H9 (cell line): ENCODE results near the gene PRSS38. TPM values are rescaled to one million over a fixed set of nuclear protein-coding genes. Genes with fewer than 3 reads are reported as not detected.

Source experiments
- DNase-seq: peaks from one replicate; pipeline ENCODE4 v3.0.0-alpha.2; 2017
- H2AFZ ChIP-seq: one replicate; pipeline ENCODE4 v1.6.1; 2013; ENCODE audit warnings: mild to moderate bottlenecking, low read length, control low read depth, moderate library complexity
- H2AK5ac ChIP-seq: 2 replicates; pipeline ENCODE4 v1.6.1; 2013; ENCODE audit warnings: low read length, control low read depth, mixed read lengths; ENCODE audit not compliant: insufficient read length
- H2BK120ac ChIP-seq: one replicate; pipeline ENCODE4 v1.6.1; 2013; ENCODE audit warnings: low read depth, mild to moderate bottlenecking, low read length, control low read depth, inconsistent platforms; ENCODE audit not compliant: poor library complexity, severe bottlenecking
- H2BK12ac ChIP-seq: 2 replicates; pipeline ENCODE4 v1.6.1; 2013; ENCODE audit warnings: low read length, control low read depth, mixed read lengths, low read depth; ENCODE audit not compliant: insufficient read length
- H2BK15ac ChIP-seq: 2 replicates; pipeline ENCODE4 v1.6.1; 2013; ENCODE audit warnings: low read depth, low read length, control low read depth
- H2BK20ac ChIP-seq: one replicate; pipeline ENCODE4 v1.6.1; 2013; ENCODE audit warnings: low read depth, mild to moderate bottlenecking, low read length, control low read depth, inconsistent platforms; ENCODE audit not compliant: poor library complexity, severe bottlenecking
- H2BK5ac ChIP-seq: 2 replicates; pipeline ENCODE4 v1.6.1; 2013; ENCODE audit warnings: low read length, control low read depth, mixed read lengths; ENCODE audit not compliant: insufficient read length
- H3K14ac ChIP-seq: 2 replicates; pipeline ENCODE4 v1.6.1; 2013; ENCODE audit warnings: low read length, control low read depth; ENCODE audit not compliant: insufficient read depth
- H3K18ac ChIP-seq: 2 replicates; pipeline ENCODE4 v1.6.1; 2013; ENCODE audit warnings: low read depth, mild to moderate bottlenecking, mixed read lengths, low read length, control low read depth; ENCODE audit not compliant: insufficient read length
- H3K23ac ChIP-seq: 2 replicates; pipeline ENCODE4 v1.6.1; 2013; ENCODE audit warnings: low read length, control low read depth, mixed read lengths, low read depth; ENCODE audit not compliant: insufficient read length
- H3K23me2 ChIP-seq: 2 replicates; pipeline ENCODE4 v1.6.1; 2013; ENCODE audit warnings: low read depth, mild to moderate bottlenecking, mixed read lengths, low read length, control low read depth; ENCODE audit not compliant: insufficient read length, poor library complexity, severe bottlenecking
- H3K27ac ChIP-seq: 2 replicates; pipeline ENCODE4 v1.5.1; 2013; ENCODE audit warnings: low read length, control low read depth, mixed read lengths, low read depth; ENCODE audit not compliant: insufficient read length
- H3K27me3 ChIP-seq: 2 replicates; pipeline ENCODE4 v1.6.1; 2013; ENCODE audit warnings: low read length, control low read depth, inconsistent platforms; ENCODE audit not compliant: insufficient read depth
- H3K4ac ChIP-seq: 2 replicates; pipeline ENCODE4 v1.6.1; 2013; ENCODE audit warnings: low read depth, mild to moderate bottlenecking, control low read depth, inconsistent platforms, low read length, moderate library complexity
- H3K4me1 ChIP-seq: 2 replicates; pipeline ENCODE4 v1.6.1; 2013; ENCODE audit warnings: low read length, control low read depth, inconsistent platforms; ENCODE audit not compliant: insufficient read depth
- H3K4me2 ChIP-seq: 2 replicates; pipeline ENCODE4 v1.6.1; 2013; ENCODE audit warnings: low read length, control low read depth, mixed read lengths; ENCODE audit not compliant: insufficient read length, insufficient read depth
- H3K56ac ChIP-seq: 2 replicates; pipeline ENCODE4 v1.6.1; 2013; ENCODE audit warnings: low read depth, mild to moderate bottlenecking, mixed read lengths, low read length, control low read depth; ENCODE audit not compliant: insufficient read length
- H3K79me1 ChIP-seq: 2 replicates; pipeline ENCODE4 v1.6.1; 2013; ENCODE audit warnings: low read depth, mild to moderate bottlenecking, moderate library complexity, low read length, control low read depth, inconsistent platforms; ENCODE audit not compliant: insufficient read depth, poor library complexity, severe bottlenecking
- H3K79me2 ChIP-seq: 2 replicates; pipeline ENCODE4 v1.6.1; 2013; ENCODE audit warnings: low read length, control low read depth, inconsistent platforms; ENCODE audit not compliant: insufficient read depth
- H3K9ac ChIP-seq: 2 replicates; pipeline ENCODE4 v1.6.1; 2013; ENCODE audit warnings: low read length, control low read depth, mixed read lengths; ENCODE audit not compliant: insufficient read length; ENCODE audit errors: extremely low read depth
- H3K9me3 ChIP-seq: one replicate; pipeline ENCODE4 v1.6.1; 2013; ENCODE audit warnings: low read depth, low read length, inconsistent platforms; ENCODE audit not compliant: control insufficient read depth
- H3T11ph ChIP-seq: one replicate; pipeline ENCODE4 v1.6.1; 2013; ENCODE audit warnings: mild to moderate bottlenecking, low read length, control low read depth, inconsistent platforms
- H4K20me1 ChIP-seq: one replicate; pipeline ENCODE4 v1.6.1; 2013; ENCODE audit not compliant: control insufficient read depth, insufficient read length, insufficient read depth
- H4K5ac ChIP-seq: 2 replicates; pipeline ENCODE4 v1.6.1; 2013; ENCODE audit warnings: low read depth, mild to moderate bottlenecking, mixed read lengths, low read length, control low read depth; ENCODE audit not compliant: insufficient read length
- H4K8ac ChIP-seq: replicated peaks from 2 replicates; pipeline ENCODE4 v1.6.1; 2013; ENCODE audit warnings: low read length, control low read depth, mixed read lengths, low read depth; ENCODE audit not compliant: insufficient read length
- H4K91ac ChIP-seq: 2 replicates; pipeline ENCODE4 v1.6.1; 2013; ENCODE audit warnings: low read depth, mild to moderate bottlenecking, moderate library complexity, mixed read lengths, low read length, control low read depth; ENCODE audit not compliant: insufficient read length
- H3K27ac Mint-ChIP-seq, 3 experiments: 2 replicates in 2 of 3; 3 replicates in 1 of 3; pipeline ENCODE4 v1.8.0; 2020 to 2021; ENCODE audit warnings: mixed read lengths in 3 of 3, mild to moderate bottlenecking in 1 of 3, moderate library complexity in 1 of 3
- H3K27me3 Mint-ChIP-seq: 2 replicates; pipeline ENCODE4 v1.8.0; 2021; ENCODE audit warnings: low read depth, mild to moderate bottlenecking, moderate library complexity, mixed read lengths
- H3K36me3 Mint-ChIP-seq, 3 experiments: 2 replicates in 2 of 3; 3 replicates in 1 of 3; pipeline ENCODE4 v1.8.0; 2020 to 2021; ENCODE audit warnings: low read depth in 3 of 3, mixed read lengths in 3 of 3; ENCODE audit not compliant: insufficient read depth in 1 of 3
- H3K4me1 Mint-ChIP-seq, 2 experiments: 2 replicates each; pipeline ENCODE4 v1.8.0; 2020; ENCODE audit warnings: mixed read lengths in 2 of 2
- H3K4me3 Mint-ChIP-seq, 2 experiments: 2 replicates in 1 of 2; 3 replicates in 1 of 2; pipeline ENCODE4 v1.8.0; 2020 to 2021; ENCODE audit warnings: mild to moderate bottlenecking in 2 of 2, mixed read lengths in 2 of 2, moderate library complexity in 1 of 2
- H3K9me3 Mint-ChIP-seq, 2 experiments: 2 replicates in 1 of 2; 3 replicates in 1 of 2; pipeline ENCODE4 v1.8.0; 2020; ENCODE audit warnings: mild to moderate bottlenecking in 2 of 2, mixed read lengths in 2 of 2, moderate library complexity in 1 of 2
- CTCF ChIP-seq: fragments of 200-600 bp; sonication (generic); conservative IDR thresholded peaks from 3 replicates; pipeline ENCODE4 v1.8.0; 2021; ENCODE audit warnings: antibody characterized with exemption, mild to moderate bottlenecking
- WGBS: extraction: QIAGEN DNeasy Blood & Tissue Kit; methylation state at CpG from one replicate; pipeline ENCODE4 v1.1.7; 2013; ENCODE audit warnings: missing lambda C conversion rate, low lambda C conversion rate, mixed read lengths; ENCODE audit not compliant: insufficient read length; ENCODE audit errors: extremely low coverage; 5-methylcytosine and 5-hydroxymethylcytosine counted together
- total RNA-seq: library from RNA; stranded (reverse); gene quantifications from 2 replicates; pipeline ENCODE4 v1.2.1, GENCODE V29; 2021

The PRSS38 gene
- total RNA-seq, 1 experiment from 2014 or later = not detected

DNA sequence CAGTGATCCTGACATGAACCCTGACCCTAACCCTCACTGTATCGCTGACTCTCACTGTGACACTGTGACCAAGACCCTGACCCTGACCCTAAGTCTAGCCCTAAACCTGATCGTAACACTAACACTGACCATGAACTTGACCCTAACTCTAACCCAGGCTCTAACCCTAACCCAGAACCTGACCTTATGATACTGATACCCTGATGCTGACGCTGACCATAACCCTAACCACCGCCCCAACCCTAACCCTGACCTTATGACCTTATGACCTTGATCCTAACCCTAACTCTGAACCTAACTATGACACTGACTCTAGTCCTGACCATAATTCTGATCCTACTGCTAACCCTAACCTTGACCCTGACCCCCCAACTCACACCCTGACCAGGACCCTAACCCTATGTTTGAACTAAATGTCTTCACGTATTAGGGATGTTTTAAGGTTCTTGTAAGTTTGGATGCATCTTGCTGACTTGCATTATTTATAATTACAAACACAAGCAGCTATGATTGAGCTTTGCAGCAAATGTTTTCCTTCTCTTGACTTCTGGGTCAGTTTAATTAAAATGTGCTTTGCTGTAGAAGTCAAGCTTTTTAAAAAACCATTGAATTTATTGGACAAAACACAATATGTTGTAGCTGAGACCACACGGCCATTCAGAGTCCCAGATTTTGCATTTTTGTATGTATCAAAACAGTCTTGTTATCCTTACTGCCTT is 23.9 kb upstream of the PRSS38 start:
- H3K4me1 ChIP-seq = no peaks in the 10 kb centered on the region
- H3K18ac ChIP-seq = no peak overlapping the region
- no peak overlapping the region for H3K4me3 Mint-ChIP-seq
- no peak for TF ChIP-seq CTCF
- peaks cover 39% of the 10 kb centered on the region for H3K27me3 Mint-ChIP-seq
- H2AK5ac ChIP-seq = no peak overlapping the region
- no peaks in the 10 kb centered on the region for H3K79me2 ChIP-seq
- H3K14ac ChIP-seq = no peak overlapping the region
- H2AFZ ChIP-seq = no peak overlapping the region
- no peak overlapping the region for H3K23ac ChIP-seq
- DNase-seq = no peak
- no peak overlapping the region for H3K27ac Mint-ChIP-seq
- H3K9ac ChIP-seq = no peak overlapping the region
- H2BK120ac ChIP-seq = no peak overlapping the region
- no peak overlapping the region for H2BK12ac ChIP-seq
- no peaks in the 10 kb centered on the region for H3K9me3 Mint-ChIP-seq
- no peak overlapping the region for H4K91ac ChIP-seq
- peaks cover 20 to 38% of the 10 kb centered on the region in 2 experiments for H3K4me1 Mint-ChIP-seq
- no CpG with 5 or more reads among the region's 6 CpGs for WGBS
- no peak overlapping the region for H4K8ac ChIP-seq
- no peak overlapping the region for H3K4me2 ChIP-seq
- H3K4ac ChIP-seq = no peak overlapping the region
- no peak overlapping the region for H3K27ac ChIP-seq
- no peak overlapping the region for H2BK20ac ChIP-seq
- H2BK15ac ChIP-seq = no peak overlapping the region
- H2BK5ac ChIP-seq = no peak overlapping the region
- H4K20me1 ChIP-seq = no peaks in the 10 kb centered on the region
- H3K9me3 ChIP-seq = no peaks in the 10 kb centered on the region
- no peaks in the 10 kb centered on the region for H3K79me1 ChIP-seq
- H3K36me3 Mint-ChIP-seq = no peaks in the 10 kb centered on the region
- H3K56ac ChIP-seq = no peak overlapping the region
- no peak overlapping the region for H4K5ac ChIP-seq
- H3T11ph ChIP-seq = no peak overlapping the region
- peaks cover 2% of the 10 kb centered on the region; the same call in 1 of the 2 replicates for H3K27me3 ChIP-seq
- H3K23me2 ChIP-seq = peaks cover 15% of the 10 kb centered on the region
